Measurements from ENCODE around the gene PTPRN2. TPM values are rescaled to one million over a fixed set of nuclear protein-coding genes. Genes with fewer than 3 reads are reported as not detected.

The PTPRN2 gene
- total and polyA plus RNA-seq, 2 of the 8 experiments (the other 6 are each of a cell fraction or from before 2014, with no cell fraction given): 2.6 to 4.5 TPM

- no peak overlapping the region for H2BK12ac ChIP-seq (ENCODE audit: low read depth, low read length)
- no peak overlapping the region for H3K23ac ChIP-seq (ENCODE audit: insufficient read length)
- no peaks in the 10 kb centered on the region for H3K79me2 ChIP-seq (ENCODE audit: control insufficient read depth in 1 of 2, insufficient read depth in 2 of 2, low read length in 2 of 2)
- H3K79me1 ChIP-seq (ENCODE audit: low read depth, low read length): no peaks in the 10 kb centered on the region
- H2AK5ac ChIP-seq (ENCODE audit: low read depth, low read length): no peak overlapping the region
- H3K4me2 ChIP-seq (ENCODE audit: insufficient read depth in 1 of 2, low read depth in 2 of 2, low read length in 2 of 2): no peak overlapping the region
- DNase-seq (ENCODE audit: low read depth in 1 of 2, low spot score in 2 of 2) (peak in 1 of 2 experiments; percentile 49), FAIRE-seq (no peak)
- no peak overlapping the region for H4K91ac ChIP-seq (replicated peaks; ENCODE audit: insufficient read length, low read length)
- H2BK120ac ChIP-seq (replicated peaks; ENCODE audit: low read depth, low read length): no peak overlapping the region
- no peak overlapping the region for H2BK5ac ChIP-seq (ENCODE audit: low read depth, low read length)
- H3K27me3 ChIP-seq (replicated peaks in 1 of 4; ENCODE audit: control insufficient read depth in 3 of 4, extremely low read depth in 1 of 4, insufficient read depth in 3 of 4, low read length in 3 of 4): no peaks in the 10 kb centered on the region
- H3K9me3 ChIP-seq (ENCODE audit: insufficient read depth in 2 of 2, low read depth in 1 of 2, low read length in 1 of 2): peaks cover 1 to 38% of the 10 kb centered on the region in 2 experiments; a peak in 2 of 4 replicates
- H3K27ac ChIP-seq (ENCODE audit: low read depth, low read length): no peak overlapping the region
- H3K4me1 ChIP-seq (replicated peaks in 1 of 4; ENCODE audit: control insufficient read depth in 3 of 4, insufficient read depth in 4 of 4, low read length in 3 of 4): peaks cover 0 to 3% (median under 1%) of the 10 kb centered on the region in 4 experiments; a peak in 1 of 7 replicates
- H4K5ac ChIP-seq (ENCODE audit: insufficient read length, low read depth, low read length): no peak overlapping the region
- ChIA-PET CTCF (ENCODE audit: partially characterized antibody) (interaction anchor here (1.0 kb wide), 1 partner anchor 310 kb away, joined by 3 read pairs; no protein-coding TSS in a partner anchor), POLR2A (ENCODE audit: partially characterized antibody) (no interaction called here)
- H2BK15ac ChIP-seq (ENCODE audit: low read length): no peak overlapping the region
- H4K8ac ChIP-seq (ENCODE audit: extremely low read depth, insufficient read depth, low read length): no peak overlapping the region
- H3K9ac ChIP-seq (replicated peaks in 1 of 4; ENCODE audit: extremely low read depth in 1 of 4, low read depth in 3 of 4, low read length in 3 of 4): no peak overlapping the region
- no peak overlapping the region for H3K4ac ChIP-seq (replicated peaks; ENCODE audit: insufficient read length, low read depth, low read length)
- 90% methylated on average over 34 of the region's 54 CpGs; no CpG with 5 or more reads in 1 of the 2 experiments for WGBS, 2 experiments (ENCODE audit: extremely low coverage in 1 of 2, insufficient coverage in 1 of 2, insufficient read length in 1 of 2, insufficient replicate concordance in 2 of 2, low coverage in 1 of 2, low lambda C conversion rate in 2 of 2, missing lambda C conversion rate in 1 of 2)
- H3K14ac ChIP-seq (ENCODE audit: insufficient read length): no peak overlapping the region
- H3K4me3 ChIP-seq (ENCODE audit: extremely low read depth in 1 of 4, insufficient read depth in 2 of 4, low read depth in 3 of 4, low read length in 4 of 4): no peak overlapping the region
- H3K23me2 ChIP-seq (ENCODE audit: low read depth, low read length): no peaks in the 10 kb centered on the region
- H2BK20ac ChIP-seq (ENCODE audit: low read length): no peak overlapping the region
- H2AFZ ChIP-seq (ENCODE audit: low read length): no peak overlapping the region
- no peak overlapping the region; the same call in 1 of the 2 replicates for H3K18ac ChIP-seq (ENCODE audit: extremely low read depth, low read length)
- H3K56ac ChIP-seq (replicated peaks; ENCODE audit: insufficient read length, low read depth, low read length): no peak overlapping the region
- H4K20me1 ChIP-seq (replicated peaks in 1 of 2; ENCODE audit: control insufficient read depth in 1 of 2, insufficient read depth in 2 of 2, low read length in 2 of 2): no peaks in the 10 kb centered on the region
- no peaks in the 10 kb centered on the region for H3K36me3 ChIP-seq (ENCODE audit: control insufficient read depth in 2 of 4, insufficient read depth in 4 of 4, low read length in 3 of 4)
- TF ChIP-seq TCF12 (IDR thresholded peaks at IDR 0.05; ENCODE audit: low read depth, low read length): no peak
- TF ChIP-seq KDM5A (IDR thresholded peaks at IDR 0.05; ENCODE audit: low read length): no peak
- TF ChIP-seq SIX5 (IDR thresholded peaks at IDR 0.05; ENCODE audit: low read depth, low read length): no peak
- TF ChIP-seq YY1 (IDR thresholded peaks at IDR 0.05; ENCODE audit: low read depth, low read length): no peak
- TF ChIP-seq SAP30 (IDR thresholded peaks at IDR 0.05; ENCODE audit: insufficient read depth, insufficient replicate concordance, low read length): no peak
- TF ChIP-seq HDAC6 (IDR thresholded peaks at IDR 0.05; ENCODE audit: low read depth, low read length): no peak
- no peak for TF ChIP-seq ATF2 (IDR thresholded peaks at IDR 0.05; ENCODE audit: low read length)
- TF ChIP-seq CHD2 (IDR thresholded peaks at IDR 0.05; ENCODE audit: low read length): no peak
- no peak for TF ChIP-seq CHD1 (IDR thresholded peaks at IDR 0.05; ENCODE audit: low read depth, low read length)
- no peak for TF ChIP-seq SP2 (IDR thresholded peaks at IDR 0.05; ENCODE audit: low read length)
- TF ChIP-seq BCL11A (IDR thresholded peaks at IDR 0.05; ENCODE audit: low read depth in 2 of 2, low read length in 2 of 2): no peak
These were observed 489.2 kb downstream of the PTPRN2 start for GRCh38 chr7:158098125-158099030.

All from H1 (cell line).